Stimulated activated CD4-positive, alpha-beta T cell treated with anti-CD3 and anti-CD28 coated beads, Interleukin-2, amount 100 ng/mL, for 24 hours (primary cell): ENCODE measurements around the gene AZIN2.
"Not testable (repeated sequence)": the region's sequence is repeated elsewhere in the genome, so short reads cannot be mapped to it uniquely, and the experiment has no call there.

Experiments used
- DNase-seq, 2 donors: peaks; one replicate each; pipeline ENCODE4 v3.0.0-alpha.2; 2020

AZIN2 gene

GRCh38 chr1:33096363-33097005 lies 15.5 kb downstream of the AZIN2 start:
- no peak for DNase-seq

DNA sequence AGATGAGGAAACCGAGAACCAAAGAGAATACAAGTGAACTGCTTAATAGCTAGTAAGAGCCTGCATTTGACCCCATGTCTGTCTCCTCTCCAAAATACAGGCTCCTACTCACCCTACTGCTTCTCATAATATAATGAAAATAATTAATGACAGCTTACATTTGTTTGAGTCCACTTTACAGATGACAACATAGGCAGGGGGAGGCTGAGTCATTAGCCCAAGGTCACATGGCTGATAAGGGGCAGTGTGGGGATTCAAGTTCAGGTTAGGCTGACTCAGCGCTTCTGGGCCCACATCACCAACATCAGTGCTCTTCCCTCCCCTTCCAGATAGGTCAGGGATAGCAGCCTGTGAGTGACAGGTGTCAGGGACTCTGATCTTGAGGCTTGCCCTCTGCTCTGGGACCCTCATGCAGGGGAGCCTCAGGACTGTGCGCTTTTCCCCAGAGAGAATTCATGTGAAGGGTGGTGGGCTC lies 16.2 kb downstream of the AZIN2 start:
- no peak for DNase-seq

GRCh38 chr1:33097762-33098161 lies 16.8 kb downstream of the AZIN2 start:
- DNase-seq, result no peak

- no peak for DNase-seq
Measured at GRCh38 chr1:33098371-33098770, 17.4 kb downstream of the AZIN2 start.

DNA sequence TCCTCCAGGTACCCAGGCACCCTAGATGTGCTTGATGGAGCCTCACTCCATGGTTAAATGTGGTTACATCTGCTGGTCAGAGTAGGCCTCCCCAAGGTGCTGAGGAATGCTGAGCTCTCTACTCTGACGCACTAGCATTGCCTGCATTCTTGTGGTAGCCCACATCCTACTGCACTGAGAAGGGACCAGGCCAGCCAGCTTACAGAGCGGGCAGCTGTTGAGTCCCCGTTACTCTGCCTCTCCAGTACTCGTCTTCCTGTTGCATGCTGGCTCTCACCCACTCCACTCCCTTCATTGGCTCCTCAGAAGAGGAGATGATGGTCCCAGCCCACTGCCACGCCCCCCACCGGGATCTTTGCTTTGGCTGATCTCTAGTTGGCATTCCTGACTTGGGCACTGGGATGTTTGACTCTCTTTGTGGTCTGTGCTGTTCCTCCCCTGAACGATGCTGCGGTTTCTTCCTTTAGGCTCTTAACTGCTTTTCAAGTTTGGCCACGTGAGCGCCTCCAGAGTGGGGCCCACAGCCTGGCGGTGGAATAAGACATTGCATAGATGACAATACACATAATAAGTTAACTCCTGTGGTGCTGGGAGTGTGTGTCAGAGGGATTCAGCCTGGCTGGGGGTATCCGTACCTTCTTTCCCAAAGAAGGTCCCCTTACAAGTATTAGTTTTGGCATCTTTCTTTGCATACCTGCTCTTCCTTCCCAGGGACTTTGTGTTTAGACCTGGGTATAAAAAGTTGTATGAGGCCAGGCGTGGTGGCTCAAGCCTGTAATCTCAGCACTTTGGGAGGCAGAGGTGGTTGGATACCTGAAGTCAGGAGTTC lies 18.6 kb downstream of the AZIN2 start:
- peak; percentile 66 to 70 for DNase-seq

- DNase-seq, result not testable (repeated sequence)
Measured at GRCh38 chr1:33100119-33100415, 19.1 kb downstream of the AZIN2 start.

DNA sequence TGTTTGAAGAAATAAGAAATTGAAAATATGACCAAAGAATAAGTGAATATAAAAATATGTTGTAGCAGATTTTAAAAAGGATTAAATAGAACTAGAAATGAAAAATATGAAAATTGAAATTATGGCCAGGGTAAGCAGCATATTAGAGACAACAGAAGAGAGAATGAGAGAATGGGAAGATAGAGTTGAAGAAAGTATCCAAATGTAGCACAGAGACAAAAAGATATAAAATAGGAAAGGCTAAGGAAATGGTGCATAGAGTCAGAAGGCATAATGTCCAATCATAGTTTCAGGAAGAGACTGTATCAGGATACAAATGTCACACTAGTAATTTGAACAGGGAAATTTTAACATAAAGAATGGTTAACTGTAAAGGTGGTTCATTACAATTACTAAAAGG lies 29.5 kb downstream of the AZIN2 start:
- no peak for DNase-seq

DNA sequence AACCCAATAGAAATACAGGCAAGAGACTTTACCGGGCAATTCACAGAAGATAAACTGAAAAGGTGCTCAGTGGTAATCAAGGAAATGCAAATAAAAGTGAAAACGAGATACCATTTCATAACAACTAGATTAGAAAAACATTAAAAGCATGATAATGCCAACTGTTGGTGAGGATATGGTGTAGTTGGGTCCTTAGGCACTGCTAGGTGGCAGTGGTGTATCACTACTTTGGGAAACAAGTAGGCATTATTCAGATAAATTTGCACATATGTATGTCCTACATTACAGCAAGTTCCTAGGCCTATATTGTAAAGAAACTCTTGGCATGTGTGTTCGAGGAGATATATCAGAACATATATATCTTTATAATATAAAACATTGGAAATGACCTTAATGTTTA lies 31.0 kb downstream of the AZIN2 start:
- no peak for DNase-seq

- no peak for DNase-seq
Measured at GRCh38 chr1:33117440-33118085, 36.6 kb downstream of the AZIN2 start.

GRCh38 chr1:33118274-33118673 lies 37.3 kb downstream of the AZIN2 start:
- DNase-seq, result no peak

DNA sequence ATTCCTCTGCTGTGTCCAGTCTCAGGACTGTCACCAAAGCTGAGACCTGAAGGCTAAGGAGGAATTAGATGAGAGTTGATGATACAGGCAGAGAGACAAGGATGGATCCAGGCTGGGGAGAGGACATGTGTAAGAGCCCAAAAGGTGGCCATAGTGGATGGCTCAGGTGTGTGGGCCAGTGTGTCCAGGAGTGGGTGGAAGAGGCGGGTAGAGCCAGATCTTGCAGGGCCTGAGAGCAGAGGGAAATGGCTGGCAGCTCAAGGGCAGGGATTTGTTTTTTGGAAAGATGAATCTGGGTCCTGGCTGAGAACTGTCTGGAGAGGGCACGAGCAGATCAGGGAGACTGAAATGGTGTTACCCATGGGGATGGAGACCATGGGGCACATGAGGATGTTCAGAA lies 38.1 kb downstream of the AZIN2 start:
- no peak for DNase-seq

- no peak for DNase-seq
Measured at GRCh38 chr1:33119532-33120217, 38.7 kb downstream of the AZIN2 start.

DNA sequence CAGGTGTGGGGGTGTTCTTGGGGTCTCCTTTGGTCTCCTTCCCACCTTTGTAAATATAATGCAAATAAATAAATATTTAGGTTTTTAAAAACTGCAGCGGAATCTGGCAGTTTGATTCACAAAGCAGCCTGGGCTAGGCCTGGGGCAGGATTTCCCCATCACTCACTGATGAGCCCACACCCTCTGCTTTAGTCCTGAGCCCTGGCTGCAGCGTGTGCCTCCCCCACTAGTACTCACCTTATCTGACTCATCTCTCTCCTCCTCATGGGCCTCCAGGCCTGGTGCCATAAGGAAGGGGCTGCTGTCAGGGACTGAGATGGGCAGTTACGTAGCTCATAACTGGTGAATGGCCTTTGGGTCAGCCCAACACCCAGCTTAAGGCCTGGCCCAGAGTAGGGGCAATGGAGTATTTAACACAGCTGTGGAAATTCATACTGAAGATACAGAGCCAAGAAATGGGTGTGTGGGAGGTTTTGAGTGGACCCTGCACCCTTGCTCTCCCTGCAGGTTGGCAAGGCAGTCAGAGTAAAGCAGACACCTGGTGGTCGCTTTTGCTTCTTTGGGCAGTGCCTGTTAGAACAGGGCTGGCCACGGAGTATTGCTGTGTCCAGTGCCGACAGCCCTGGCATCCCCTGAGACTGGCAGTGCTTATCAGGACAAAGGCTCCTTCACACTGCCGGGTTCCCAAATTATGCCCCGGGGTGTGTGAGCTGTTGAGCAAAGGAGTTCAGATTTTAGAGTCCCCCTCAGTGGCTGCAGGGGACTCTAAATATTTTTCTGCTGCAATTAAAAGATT lies 39.7 kb downstream of the AZIN2 start:
- no peak for DNase-seq

DNA sequence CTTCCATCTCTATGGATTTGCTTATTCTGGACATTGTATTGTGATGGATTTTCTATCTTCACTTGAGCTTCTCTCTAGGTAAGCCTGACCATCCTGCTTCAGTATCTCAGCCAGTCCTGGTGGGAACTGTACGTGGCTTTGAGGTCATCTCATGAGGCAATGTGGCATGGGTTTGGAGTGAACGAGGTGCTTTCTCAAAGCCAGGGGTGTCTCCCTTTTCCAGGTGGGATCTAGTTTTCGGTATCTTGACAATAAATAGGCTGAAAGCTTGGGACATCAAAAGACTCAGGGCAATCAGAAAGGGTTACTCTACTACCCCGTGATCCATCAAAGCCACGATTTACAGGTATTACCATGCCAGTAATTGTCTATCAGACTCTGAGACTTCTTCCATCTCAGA lies 40.8 kb downstream of the AZIN2 start:
- DNase-seq, result no peak

DNA sequence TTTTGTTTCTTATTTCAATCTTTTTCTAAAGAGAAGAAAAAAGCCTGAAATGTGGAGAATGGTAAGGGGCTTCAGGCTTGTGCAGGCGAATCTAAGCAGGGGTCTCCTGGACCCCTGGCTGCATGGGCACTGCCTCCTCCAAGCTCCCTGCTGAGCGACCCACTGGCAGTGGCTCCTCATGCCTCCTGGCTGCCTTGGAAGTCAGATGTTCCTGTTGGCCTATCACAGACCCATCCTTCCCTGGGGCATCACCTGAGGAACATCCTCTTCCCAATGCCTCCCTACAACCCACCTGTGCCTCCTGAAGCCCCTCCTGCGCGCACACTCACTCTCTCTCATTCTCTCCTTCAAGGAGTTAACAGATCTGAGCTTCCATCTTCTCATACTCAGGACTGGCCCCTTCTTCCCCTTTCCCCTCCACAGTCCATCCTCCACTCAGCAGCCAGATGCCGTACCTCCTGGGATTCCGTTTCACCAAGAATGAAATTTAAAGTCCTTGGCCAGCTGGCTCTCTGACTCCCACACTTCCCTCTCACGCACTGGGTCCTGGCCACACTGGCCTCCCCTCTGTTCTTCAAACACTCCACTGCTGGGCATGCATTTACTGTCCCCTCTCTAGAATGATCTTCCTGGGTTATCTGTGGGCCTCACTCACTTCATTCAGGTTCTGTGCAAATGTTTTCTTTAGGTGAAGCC lies 41.7 kb downstream of the AZIN2 start:
- DNase-seq, result no peak

GRCh38 chr1:33123266-33123665 lies 42.3 kb downstream of the AZIN2 start:
- DNase-seq, result no peak

GRCh38 chr1:33124647-33125046 lies 43.7 kb downstream of the AZIN2 start:
- DNase-seq, result not testable (repeated sequence)

DNA sequence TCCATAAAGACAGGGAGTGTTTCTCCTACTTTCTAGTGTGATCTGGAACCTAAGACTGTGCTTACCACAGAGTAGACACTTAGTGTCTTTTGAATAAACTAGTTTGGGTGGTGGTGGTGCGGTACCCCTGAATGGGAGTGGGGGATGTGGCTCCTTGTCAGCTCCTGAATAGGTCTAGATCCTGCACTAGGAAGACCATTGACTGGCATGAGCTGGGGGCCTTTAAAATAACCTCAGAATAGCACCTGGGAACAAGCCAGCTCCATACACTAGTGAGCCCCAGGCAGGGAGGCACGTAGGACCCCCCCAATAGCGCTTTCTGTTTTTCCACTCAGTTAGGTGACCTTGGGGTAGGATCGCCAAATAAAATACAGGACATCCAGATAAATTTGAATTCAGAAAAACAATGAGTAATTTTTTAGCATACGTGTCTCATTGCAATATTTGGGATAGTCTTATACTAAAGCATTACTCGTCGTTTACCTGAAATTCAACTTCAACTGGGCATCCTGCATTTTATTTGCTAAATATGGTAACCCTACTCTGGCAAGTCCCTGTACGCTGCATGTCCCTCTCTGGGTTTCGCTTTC lies 45.6 kb downstream of the AZIN2 start:
- no peak for DNase-seq

DNA sequence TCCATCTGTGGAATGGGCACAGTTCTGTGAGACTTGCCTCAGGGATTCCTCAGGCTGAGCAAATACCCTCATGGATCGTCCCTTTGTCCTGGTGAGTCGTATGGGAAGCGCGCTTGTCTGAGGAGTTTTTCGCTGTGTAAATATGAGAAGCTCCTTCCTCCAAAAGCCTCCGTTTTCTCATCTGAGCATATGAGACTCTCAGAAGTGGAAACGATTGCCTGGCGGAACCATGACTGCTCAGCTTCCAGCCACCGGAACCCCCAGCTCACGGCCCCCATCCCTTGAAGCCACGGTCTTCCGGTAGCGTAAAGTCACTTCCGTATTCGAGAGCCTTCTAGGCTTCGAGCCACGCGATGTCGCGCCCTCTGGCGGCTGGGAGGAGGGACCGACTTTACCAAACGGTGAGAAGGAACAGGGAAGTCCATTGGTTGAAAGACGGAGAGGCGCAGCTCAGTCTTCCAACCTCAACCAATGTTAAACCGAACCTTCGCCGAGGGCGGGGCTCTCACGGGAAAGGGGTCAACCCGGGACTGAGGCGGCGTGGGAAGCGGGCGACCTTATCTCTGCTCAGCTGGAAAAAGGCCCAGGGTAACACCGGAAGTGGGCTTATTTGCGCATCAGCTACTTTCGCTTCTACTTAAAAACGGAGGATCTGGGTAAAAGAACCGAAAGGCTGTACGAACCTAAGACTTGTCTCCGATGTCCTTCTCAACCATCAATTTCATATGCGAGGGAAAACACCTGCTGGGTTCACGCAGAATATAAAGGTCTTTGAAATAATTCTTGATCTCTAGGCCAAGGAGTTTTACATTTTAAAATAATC lies 46.3 kb downstream of the AZIN2 start:
- DNase-seq, result peak; percentile 99

- no peak for DNase-seq
Measured at GRCh38 chr1:33128781-33129180, 47.8 kb downstream of the AZIN2 start.

- peak; percentile 18 to 26 for DNase-seq
Measured at GRCh38 chr1:33130297-33130696, 49.3 kb downstream of the AZIN2 start.
